Measurements from ENCODE around the gene PIEZO1.

GRCh38 chr16:88831838-88832237 is 46.8 kb upstream of the PIEZO1 start:
- TF ChIP-seq POLR2A (IDR thresholded peaks at IDR 0.05; ENCODE audit: extremely low read depth, insufficient read length) (no peak), CTCF (IDR thresholded peaks at IDR 0.05; ENCODE audit: low read depth, low read length) (no peak), MYC (IDR thresholded peaks at IDR 0.05; ENCODE audit: low read depth, low read length) (no peak), MAX (IDR thresholded peaks at IDR 0.05; ENCODE audit: low read depth, low read length) (no peak)
